HUES48 (cell line): ENCODE data around the gene IRF8.
"Not testable (repeated sequence)": the region's sequence is repeated elsewhere in the genome, so short reads cannot be mapped to it uniquely, and the experiment has no call there.

Experiments used
- H3K27ac ChIP-seq: one replicate; pipeline ENCODE4 v1.7.0; 2013; ENCODE audit warnings: low read depth, low read length, inconsistent platforms
- H3K27me3 ChIP-seq: 2 replicates; pipeline ENCODE4 v1.6.1; 2013; ENCODE audit warnings: mild to moderate bottlenecking, low read length; ENCODE audit not compliant: control insufficient read depth, insufficient read depth
- H3K36me3 ChIP-seq: 2 replicates; pipeline ENCODE4 v1.6.1; 2013; ENCODE audit warnings: low read length; ENCODE audit not compliant: control insufficient read depth, insufficient read depth
- H3K4me1 ChIP-seq: 2 replicates; pipeline ENCODE4 v1.6.1; 2013; ENCODE audit warnings: mild to moderate bottlenecking, low read length; ENCODE audit not compliant: control insufficient read depth, insufficient read depth
- H3K4me3 ChIP-seq: 2 replicates; pipeline ENCODE4 v1.5.1; 2013; ENCODE audit warnings: mild to moderate bottlenecking, low read depth, low read length
- H3K9ac ChIP-seq: 2 replicates; pipeline ENCODE4 v1.6.1; 2013; ENCODE audit warnings: mild to moderate bottlenecking, low read depth, low read length, moderate library complexity
- H3K9me3 ChIP-seq: 2 replicates; pipeline ENCODE4 v1.6.1; 2013; ENCODE audit warnings: low read length; ENCODE audit not compliant: control insufficient read depth, insufficient read depth

Gene IRF8

DNA sequence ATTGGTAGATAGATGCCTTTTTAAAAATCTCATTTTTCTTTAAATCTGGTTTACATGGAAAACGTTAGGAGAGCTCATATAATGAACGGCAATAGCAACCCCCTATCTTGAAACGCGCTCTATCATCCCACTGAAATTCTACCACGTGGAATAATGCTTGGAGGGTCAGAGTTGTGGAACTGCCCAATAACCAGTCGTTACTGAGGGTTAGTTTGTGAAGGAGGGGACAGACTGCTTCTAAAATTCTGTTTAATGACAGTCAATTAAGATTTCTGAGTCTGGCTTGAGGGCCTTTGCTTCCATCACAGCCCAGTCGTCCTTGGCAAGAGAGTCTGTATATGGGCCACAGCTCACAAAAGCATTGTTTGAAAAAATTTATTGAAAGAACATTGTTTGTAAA is 482 bp downstream of the IRF8 start:
- Histone ChIP-seq H3K27me3 (peaks cover 66% of the 10 kb centered on the region), H3K4me3 (peak overlapping the region; percentile 74), H3K27ac (no peak overlapping the region), H3K4me1 (no peaks in the 10 kb centered on the region), H3K9ac (no peak overlapping the region), H3K36me3 (no peaks in the 10 kb centered on the region), H3K9me3 (no peaks in the 10 kb centered on the region)

DNA sequence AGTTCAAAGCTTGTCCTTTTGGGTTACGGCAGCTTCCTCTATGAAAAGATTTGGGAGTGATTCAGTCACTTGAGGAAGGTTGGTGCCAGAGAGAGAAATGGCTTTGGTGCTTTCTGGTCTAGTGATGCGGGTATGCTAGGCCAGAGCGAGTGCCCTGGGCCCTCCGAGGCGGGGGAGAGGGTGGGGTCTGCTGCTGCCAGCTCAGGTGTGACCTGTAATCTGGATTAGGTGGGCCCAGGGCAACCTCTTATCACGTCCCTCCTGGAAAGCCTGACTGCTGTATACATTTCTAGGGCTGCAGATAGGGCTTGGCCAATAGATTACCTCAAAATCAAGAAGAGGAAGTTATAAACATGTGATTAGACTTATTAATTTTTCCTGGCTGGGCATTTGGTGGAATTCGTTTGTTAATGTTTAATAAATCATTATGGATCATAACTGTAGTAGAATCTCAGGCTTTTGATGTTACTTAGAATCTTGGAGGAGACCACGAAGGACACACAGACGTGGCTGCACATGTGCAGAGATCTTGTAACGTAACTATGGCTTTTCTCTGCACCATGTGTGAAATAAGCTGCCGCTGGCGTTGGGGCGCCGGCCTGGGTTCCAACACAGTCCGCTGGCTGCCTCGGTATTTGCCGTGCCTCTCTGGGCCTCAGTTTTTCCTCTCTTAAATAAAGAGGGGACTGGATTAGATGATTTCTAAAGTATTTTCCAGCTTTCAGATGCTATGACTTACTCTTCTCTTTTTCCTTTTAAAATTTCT is 1.2 kb downstream of the IRF8 start:
- no peak overlapping the region for H3K27ac ChIP-seq
- H3K4me3 ChIP-seq: no peak overlapping the region
- no peaks in the 10 kb centered on the region for H3K4me1 ChIP-seq
- H3K9me3 ChIP-seq: no peaks in the 10 kb centered on the region
- no peak overlapping the region for H3K9ac ChIP-seq
- no peaks in the 10 kb centered on the region for H3K36me3 ChIP-seq
- H3K27me3 ChIP-seq: peaks cover 58% of the 10 kb centered on the region

DNA sequence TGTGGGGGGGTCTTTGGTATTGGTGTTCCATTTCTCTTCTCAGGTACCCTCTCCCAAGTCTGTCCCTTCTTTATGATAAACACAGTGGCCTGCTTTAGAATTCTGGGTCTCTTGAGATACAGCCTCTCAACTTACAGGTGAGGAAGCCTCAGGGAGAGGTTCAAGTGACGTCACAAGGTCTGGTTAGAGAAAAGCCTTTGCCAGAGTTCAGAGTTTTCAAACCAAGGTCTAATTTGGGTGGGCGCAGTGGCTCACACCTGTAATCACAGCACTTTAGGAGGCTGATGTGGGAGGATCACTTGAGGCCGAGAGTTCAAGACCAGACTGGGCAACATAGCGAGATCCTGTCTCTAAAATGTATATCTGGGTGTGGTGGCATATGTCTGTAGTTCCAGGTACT is 2.1 kb downstream of the IRF8 start:
- Histone ChIP-seq H3K27me3 (peaks cover 51% of the 10 kb centered on the region), H3K9me3 (no peaks in the 10 kb centered on the region), H3K4me3 (no peak overlapping the region), H3K27ac (no peak overlapping the region), H3K4me1 (no peaks in the 10 kb centered on the region), H3K9ac (no peak overlapping the region), H3K36me3 (no peaks in the 10 kb centered on the region)

DNA sequence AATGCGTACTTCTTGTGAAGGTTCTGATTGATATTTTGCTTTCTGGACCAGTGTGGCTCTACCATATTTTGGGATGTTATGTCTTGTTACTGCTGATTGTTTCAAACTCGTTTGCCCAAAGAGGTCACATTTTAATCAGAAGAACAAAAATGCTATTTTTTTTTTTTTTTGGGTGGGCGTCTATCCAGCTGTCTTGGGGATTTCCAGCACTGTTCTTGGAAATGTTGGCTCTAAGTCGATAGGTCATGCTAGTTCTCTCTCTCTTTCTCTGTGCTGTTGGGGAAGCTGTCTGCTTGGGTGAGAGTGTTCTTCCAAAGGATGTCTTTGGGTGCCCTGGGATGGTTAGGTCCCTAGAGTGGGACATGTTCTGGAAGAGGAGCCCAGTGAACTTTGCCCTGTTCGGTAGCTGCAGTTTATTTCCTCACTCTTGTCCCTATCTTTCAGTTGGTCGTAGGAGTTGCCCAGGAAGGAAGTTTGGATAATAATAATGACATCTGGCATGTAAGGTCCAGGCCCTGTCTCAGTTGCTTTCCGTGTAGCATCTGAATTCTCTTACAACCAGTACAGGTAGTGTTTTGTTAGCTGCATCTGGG is 2.9 kb downstream of the IRF8 start:
- no peaks in the 10 kb centered on the region for H3K4me1 ChIP-seq
- peaks cover 44% of the 10 kb centered on the region for H3K27me3 ChIP-seq
- H3K36me3 ChIP-seq: no peaks in the 10 kb centered on the region
- no peak overlapping the region for H3K27ac ChIP-seq
- no peaks in the 10 kb centered on the region for H3K9me3 ChIP-seq
- H3K4me3 ChIP-seq: no peak overlapping the region
- no peak overlapping the region for H3K9ac ChIP-seq

DNA sequence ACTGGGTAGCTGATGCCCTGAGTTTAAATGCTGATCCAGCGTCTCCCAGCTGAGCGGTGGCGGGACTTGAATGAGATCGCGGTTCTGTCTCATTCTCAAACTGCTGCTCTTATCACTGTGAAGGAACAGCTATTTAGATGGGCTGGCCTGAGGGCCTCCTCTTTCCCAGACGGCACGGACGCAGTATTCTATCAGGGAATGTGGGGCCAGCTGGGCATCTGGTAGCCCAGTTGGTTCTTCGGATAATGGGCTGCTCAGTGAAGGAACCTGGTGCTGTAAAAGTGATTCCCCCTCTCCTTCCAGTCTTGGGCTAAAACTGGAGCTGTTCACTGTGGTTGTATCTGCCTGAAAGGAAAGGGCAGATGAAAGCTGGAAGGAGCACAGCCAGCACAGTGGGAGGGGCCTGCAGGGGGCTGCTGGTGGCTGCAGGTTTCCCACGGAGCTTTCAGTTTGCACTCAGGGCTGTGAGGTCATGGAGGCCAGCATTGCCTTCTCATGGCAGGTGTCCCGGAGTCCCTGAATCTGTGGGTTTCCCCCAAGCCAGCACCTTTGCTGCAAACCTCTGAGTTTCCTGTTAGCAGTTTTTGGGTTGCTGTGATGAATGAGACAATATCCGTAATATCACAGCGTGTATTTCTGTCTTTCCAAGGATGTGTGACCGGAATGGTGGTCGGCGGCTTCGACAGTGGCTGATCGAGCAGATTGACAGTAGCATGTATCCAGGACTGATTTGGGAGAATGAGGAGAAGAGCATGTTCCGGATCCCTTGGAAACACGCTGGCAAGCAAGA is 3.6 kb downstream of the IRF8 start:
- Histone ChIP-seq H3K4me1 (no peaks in the 10 kb centered on the region), H3K4me3 (no peak overlapping the region), H3K9me3 (no peaks in the 10 kb centered on the region), H3K27ac (no peak overlapping the region), H3K36me3 (no peaks in the 10 kb centered on the region), H3K27me3 (peaks cover 37% of the 10 kb centered on the region), H3K9ac (no peak overlapping the region)

DNA sequence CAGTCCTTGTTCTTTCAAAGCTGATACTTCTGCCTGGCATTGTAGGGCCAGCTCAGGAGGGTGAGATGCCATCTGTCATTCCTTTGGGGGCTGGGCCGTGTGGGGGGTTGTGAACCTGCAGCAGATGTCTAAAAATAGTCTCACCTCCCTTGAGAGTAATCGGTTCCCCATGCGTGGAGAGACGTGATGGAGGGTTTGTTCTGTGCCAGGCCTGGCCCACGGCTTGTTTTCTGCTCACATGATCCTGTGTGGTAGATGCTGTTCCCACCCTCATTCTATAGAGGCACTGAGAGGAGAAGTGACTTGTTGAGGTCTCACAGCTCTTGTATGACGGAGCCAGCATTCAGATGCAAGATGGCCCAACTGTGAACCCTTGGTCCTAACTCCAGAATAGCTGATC is 4.6 kb downstream of the IRF8 start:
- H3K36me3 ChIP-seq: no peaks in the 10 kb centered on the region
- H3K9ac ChIP-seq: no peak overlapping the region
- no peaks in the 10 kb centered on the region for H3K4me1 ChIP-seq
- H3K4me3 ChIP-seq: no peak overlapping the region
- H3K27me3 ChIP-seq: peaks cover 27% of the 10 kb centered on the region
- H3K27ac ChIP-seq: no peak overlapping the region
- H3K9me3 ChIP-seq: no peaks in the 10 kb centered on the region

DNA sequence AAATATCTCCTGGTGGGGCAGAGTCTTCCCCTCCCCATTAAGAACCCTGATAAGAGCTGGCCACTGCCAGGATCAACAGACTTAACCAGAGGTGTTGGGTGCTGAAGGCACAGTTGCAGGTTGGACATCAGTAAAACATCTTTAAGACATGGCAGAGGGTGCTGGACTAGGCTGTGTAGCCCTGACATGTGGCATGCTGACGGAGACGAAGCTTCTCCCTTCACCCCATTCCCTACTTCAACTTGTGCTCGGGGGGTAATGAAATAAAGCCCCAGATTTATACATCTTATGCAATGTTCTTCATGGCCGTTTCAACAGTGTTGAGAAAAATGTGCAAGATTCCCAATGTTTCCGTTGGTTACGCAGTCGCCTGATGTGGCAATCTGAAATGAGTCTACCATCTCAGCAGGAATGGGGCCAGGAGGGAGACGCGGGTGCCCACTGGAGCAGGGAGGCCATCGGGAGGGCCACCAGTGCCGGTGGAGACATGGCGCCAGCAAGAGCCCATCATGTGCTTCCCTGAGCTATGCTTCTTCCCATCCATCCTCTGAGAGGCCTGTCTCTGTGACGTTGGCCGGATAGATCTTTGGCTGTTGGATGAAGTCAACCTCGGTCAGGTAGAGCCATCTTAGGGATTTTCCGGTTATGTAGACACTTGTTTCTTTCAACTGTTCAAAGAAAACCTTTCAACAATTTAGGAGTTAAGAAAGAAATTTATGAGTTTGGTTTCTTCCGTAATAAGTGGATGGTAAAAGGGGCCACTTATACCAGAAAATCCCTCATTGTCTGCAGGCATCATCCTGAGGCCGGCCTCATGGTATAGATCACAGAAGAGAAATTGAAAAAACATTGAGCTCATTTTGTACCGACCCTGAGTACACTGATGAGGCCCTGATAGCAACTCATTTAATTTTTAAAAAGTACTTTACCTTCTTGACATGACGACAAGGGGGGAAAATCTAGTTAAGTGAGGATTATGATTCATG is 6.4 kb downstream of the IRF8 start:
- Histone ChIP-seq H3K9me3 (no peaks in the 10 kb centered on the region), H3K9ac (no peak overlapping the region), H3K27ac (no peak overlapping the region), H3K27me3 (peaks cover 15% of the 10 kb centered on the region), H3K4me1 (no peaks in the 10 kb centered on the region), H3K36me3 (no peaks in the 10 kb centered on the region), H3K4me3 (no peak overlapping the region)

DNA sequence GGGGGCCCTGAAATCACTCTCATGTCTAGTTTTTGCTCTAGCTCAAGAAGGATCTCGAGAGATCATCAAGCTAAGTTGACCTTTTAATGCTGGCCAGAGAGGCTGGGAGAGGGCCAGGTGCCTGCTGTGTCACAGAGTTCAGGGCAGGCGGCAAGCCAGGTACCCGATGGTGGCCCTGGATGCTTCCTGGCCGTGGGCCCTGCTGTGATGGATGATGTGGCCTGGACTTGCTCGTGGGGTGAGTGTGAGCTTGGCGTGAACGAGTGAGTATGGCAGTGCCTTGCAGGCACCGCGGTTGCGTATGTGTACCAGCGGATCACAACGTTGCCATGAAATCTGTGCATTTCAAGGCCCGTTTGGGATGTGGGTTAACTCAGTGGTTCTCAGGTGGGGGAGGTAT is 7.4 kb downstream of the IRF8 start:
- no peak overlapping the region for H3K9ac ChIP-seq
- 0 out of 2 replicates have a peak, but pooled peaks cover 6% of the 10 kb centered on the region for H3K27me3 ChIP-seq
- H3K4me1 ChIP-seq: no peaks in the 10 kb centered on the region; the same call in 1 of the 2 replicates
- H3K4me3 ChIP-seq: no peak overlapping the region
- H3K9me3 ChIP-seq: no peaks in the 10 kb centered on the region
- H3K36me3 ChIP-seq: no peaks in the 10 kb centered on the region
- no peak overlapping the region for H3K27ac ChIP-seq

DNA sequence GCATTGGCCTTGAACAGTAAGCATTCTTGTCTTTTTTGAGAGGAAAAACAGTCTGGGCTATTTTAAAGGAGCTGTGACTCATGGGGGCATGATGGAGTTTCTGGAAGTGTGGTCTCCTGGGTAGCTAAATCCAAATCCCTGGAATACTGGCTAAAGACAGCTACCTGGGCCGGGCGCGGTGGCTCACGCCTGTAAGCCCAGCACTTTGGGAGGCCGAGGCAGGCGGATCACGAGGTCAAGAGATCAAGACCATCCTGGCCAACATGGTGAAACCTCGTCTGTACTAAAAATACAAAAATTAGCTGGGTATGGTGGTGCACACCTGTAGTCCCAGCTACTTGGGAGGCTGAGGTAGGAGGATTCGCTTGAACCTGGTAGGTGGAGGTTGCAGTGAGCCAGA is 8.3 kb downstream of the IRF8 start:
- H3K27me3 ChIP-seq, H3K27ac ChIP-seq, H3K9me3 ChIP-seq, H3K9ac ChIP-seq, H3K36me3 ChIP-seq, H3K4me1 ChIP-seq, H3K4me3 ChIP-seq: not testable (repeated sequence)

DNA sequence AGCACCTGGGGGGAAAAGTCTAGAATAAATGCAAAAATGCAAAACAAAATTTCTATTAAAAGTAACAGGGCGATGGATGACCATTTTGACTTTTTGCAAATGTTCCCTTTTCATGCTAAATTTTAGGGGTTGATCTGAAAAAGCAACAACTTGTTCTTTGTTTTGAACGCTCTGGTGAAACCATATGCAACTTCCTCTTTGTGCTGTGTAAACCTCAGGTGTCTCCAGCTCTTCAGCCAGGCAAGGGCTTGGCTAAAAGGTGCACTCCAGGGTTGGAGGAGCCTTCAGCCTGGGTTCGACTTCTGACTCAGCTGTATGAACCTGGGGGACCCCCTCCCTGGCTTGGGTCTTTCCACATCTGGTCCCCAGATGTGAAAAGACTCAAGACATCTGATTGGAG is 9.5 kb downstream of the IRF8 start:
- no peak overlapping the region for H3K9ac ChIP-seq
- no peaks in the 10 kb centered on the region for H3K9me3 ChIP-seq
- no peak overlapping the region for H3K27ac ChIP-seq
- H3K36me3 ChIP-seq: no peaks in the 10 kb centered on the region
- H3K4me3 ChIP-seq: no peak overlapping the region
- H3K27me3 ChIP-seq: 0 out of 2 replicates have a peak, but pooled peaks cover 6% of the 10 kb centered on the region
- H3K4me1 ChIP-seq: peaks cover 6% of the 10 kb centered on the region; the same call in 1 of the 2 replicates
